NCI-H2227 (cell line): ENCODE measurements around the gene FBL.
A peak's percentile ranks its signal among the peaks of the same experiment; 100 is the strongest.
"Not testable (repeated sequence)": the region's sequence is repeated elsewhere in the genome, so short reads cannot be mapped to it uniquely, and the experiment has no call there.

ENCODE experiments used
- DNase-seq: peaks from one replicate; lab custom pipeline; 2025; ENCODE audit not compliant: unreplicated experiment; lab: John Stamatoyannopoulos, UW

The FBL gene

GRCh38 chr19:39877488-39877887, 31.3 kb upstream of the FBL start:
- not testable (repeated sequence) for DNase-seq

GRCh38 chr19:39876486-39876885, 30.3 kb upstream of the FBL start:
- DNase-seq = not testable (repeated sequence)

DNA sequence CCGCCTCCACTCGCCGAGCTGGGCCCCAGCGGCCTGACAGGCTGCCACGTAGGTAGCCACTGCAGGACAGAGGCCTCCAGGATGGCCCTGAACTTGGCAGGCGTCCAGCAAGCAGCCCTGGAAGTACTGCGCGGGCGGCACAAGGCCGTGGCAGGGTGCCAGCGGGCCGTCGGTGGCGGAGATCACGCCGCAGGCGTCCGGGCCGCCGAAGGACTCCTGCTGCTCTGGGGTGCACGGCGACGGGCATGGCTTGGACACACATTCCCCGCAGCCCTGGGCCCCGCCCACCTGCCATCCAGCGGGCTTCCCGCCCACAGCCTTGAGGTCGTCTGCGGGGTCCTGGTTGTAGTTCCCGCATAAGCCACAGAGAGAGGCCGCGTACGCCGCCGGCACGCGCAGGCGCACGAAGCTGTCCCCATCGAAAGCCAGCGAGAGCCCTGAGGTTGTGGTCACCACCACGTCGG, 29.3 kb upstream of the FBL start:
- DNase-seq = not testable (repeated sequence)

- no peak for DNase-seq
These were observed 28.2 kb upstream of the FBL start for GRCh38 chr19:39874404-39874803.

GRCh38 chr19:39873385-39873784, 27.2 kb upstream of the FBL start:
- no peak for DNase-seq

DNA sequence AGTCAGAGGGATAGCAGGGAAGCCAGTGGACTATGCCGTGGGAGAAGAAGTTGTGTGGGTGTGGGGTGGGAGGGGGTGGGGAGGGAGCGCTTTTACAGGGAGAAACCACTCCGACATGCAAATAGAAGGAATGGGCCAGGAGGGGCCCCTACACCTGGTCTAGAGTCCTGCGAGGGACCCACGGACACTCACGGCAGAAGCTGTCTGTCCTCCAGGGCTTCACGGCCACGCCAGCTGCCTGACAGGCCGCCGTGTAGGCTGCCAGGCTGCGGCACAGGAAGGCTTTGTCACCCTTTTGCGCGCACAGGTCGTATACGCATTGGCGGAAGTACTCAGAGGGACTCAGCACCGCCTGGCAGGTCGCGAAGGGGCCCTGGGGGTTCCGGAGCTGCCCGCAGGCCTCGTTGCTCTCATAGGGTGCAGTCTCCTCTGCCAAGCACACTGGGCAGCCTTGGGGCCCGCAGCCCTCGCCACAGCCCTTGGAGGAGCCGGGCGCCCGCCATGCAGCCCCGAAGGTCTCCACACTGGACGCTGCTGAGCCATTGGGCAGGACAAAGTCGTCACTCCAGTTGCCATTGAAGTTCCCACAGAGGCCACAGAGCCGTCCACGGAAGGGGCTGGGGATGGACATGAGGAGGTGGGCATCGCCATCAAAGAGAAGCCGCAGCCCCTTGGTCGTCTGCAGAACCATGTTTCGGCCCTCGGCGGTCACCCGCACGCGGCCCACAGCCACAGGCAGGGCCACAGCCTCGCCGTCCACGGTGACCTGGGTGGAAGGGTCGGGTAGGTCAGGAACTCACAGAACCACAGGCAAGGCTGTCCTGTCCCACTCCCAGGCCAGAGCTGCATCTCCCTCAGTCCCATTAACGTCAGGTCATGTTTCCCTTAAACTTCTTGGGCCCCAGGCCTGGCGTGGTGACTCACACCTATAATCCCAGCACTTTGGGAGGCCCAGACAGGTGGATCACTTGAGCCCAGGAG, 26.0 kb upstream of the FBL start:
- no peak for DNase-seq

GRCh38 chr19:39871362-39871761, 25.2 kb upstream of the FBL start:
- DNase-seq = no peak

DNA sequence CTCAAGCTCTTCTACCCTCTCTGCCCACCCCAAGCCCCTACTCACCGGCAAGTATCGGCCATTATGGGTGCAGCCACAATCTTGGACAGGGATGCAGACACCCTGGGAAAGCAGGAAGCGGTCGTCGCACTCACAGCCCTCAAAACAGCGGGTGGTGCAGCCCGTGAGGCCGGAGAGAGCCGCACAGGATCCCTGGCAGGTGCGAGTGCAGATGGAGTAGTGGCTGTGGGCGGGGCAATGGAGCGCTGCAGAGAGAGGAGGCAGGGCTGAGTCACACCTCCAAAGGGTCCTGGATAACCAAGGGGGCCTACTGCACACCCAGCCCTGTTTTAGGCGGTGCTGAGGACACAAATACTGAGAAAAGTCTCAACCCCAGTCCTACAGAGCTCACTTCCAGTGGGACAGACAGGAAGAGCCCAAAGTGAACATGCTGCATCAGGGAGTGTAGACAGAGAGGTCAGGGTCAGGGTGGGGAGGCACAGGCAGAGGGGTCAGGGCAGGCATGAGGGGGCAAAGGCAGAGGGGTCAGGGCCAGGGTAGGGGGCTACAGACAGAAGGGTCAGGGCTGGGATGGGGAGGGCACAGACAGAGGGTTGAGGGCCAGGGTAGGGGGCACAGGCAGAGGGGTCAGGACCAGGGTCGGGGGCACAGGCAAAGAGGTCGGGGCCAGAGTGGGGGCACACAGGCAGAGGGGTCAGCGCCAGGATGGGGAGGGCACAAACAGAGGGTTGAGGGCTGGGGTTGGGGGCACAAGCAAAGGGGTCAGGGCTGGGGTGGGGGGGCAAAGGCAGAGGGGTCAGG, 24.2 kb upstream of the FBL start:
- DNase-seq = peak; percentile 83

- no peak for DNase-seq
These were observed 21.8 kb upstream of the FBL start for GRCh38 chr19:39867952-39868351.

DNA sequence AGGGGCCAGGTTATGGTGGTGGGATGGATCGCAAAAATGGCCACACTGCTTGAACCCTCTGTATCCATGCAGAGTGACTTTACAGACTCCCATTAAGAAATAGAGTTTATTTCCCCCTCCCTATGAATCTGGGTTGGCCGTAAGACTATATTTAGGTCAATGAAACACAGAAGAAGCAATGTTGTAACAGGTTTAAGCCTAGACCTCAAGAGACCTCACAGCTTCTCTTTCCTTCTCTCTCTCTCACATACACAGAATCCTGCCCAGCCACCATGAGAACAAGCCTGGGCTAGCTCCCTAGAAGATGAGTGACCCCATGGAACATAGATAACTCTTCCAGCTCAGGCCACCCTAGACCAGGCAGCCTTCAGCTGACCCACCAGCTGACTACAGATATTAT, 21.0 kb upstream of the FBL start:
- DNase-seq = no peak

- no peak for DNase-seq
These were observed 19.8 kb upstream of the FBL start for GRCh38 chr19:39865953-39866352.

DNA sequence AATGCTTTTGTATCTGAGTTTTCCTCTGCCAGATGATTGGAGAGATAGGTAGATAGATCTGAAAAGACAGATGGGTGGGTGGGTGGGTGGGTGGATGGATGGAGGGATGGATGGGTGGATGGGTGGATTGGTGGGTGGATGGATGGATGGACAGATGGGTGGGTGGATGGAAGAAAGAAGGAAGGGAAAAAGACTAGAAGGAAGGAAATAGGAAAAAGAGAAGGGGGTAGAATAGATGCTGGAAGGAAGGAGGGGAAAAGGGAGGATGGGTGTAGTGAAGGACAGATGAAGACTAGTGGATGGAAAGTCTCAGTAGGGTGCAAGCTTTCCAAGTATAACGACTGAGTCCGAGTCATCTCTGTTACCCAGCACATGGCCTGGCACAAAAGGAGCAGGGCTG, 19.0 kb upstream of the FBL start:
- DNase-seq = no peak

- DNase-seq = no peak
These were observed 17.9 kb upstream of the FBL start for GRCh38 chr19:39864118-39864517.

- DNase-seq = peak; percentile 68
These were observed 12.4 kb upstream of the FBL start for GRCh38 chr19:39858541-39858940.

GRCh38 chr19:39852882-39853281, 6.7 kb upstream of the FBL start:
- DNase-seq = no peak

DNA sequence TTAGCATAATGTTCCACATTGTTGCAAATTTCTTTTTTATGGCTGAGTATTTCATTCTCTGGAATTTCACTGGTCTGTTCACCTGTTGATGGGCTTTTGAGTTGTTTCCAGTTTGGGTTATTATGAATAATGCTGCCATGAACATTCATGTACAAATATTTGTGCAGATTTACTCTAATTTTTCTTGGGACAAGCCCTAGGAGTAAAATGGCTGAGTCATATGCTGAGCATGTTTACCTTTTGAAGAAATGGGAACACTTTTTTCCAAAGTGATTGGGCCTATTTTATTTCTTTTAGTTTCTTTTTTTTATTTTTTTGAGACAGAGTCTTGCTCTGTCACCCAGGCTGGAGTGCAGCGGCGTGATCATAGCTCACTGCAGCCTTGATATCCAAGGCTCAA, 4.7 kb upstream of the FBL start:
- DNase-seq = no peak

DNA sequence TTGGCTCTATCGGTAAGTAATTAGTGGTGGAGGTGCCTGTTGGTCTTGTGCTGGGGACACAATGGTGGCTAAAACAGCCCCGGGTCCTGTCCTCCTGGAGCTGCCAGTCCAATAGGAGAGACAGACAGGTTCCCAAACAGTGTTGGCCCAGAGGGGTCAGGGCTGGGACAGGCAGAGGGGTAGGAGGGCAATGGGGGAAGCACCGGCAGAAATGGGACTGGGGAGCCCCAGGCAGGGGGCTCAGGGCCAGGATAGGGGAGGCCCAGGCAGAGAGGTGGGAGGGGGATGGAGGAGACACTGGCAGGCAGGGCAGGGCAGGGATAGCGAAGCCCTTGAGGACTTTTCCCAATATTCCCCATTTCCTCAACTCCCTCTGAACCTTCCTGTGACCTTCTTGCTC, 2.2 kb upstream of the FBL start:
- DNase-seq = no peak

- no peak for DNase-seq
These were observed 1.3 kb upstream of the FBL start for GRCh38 chr19:39847525-39847924.

DNA sequence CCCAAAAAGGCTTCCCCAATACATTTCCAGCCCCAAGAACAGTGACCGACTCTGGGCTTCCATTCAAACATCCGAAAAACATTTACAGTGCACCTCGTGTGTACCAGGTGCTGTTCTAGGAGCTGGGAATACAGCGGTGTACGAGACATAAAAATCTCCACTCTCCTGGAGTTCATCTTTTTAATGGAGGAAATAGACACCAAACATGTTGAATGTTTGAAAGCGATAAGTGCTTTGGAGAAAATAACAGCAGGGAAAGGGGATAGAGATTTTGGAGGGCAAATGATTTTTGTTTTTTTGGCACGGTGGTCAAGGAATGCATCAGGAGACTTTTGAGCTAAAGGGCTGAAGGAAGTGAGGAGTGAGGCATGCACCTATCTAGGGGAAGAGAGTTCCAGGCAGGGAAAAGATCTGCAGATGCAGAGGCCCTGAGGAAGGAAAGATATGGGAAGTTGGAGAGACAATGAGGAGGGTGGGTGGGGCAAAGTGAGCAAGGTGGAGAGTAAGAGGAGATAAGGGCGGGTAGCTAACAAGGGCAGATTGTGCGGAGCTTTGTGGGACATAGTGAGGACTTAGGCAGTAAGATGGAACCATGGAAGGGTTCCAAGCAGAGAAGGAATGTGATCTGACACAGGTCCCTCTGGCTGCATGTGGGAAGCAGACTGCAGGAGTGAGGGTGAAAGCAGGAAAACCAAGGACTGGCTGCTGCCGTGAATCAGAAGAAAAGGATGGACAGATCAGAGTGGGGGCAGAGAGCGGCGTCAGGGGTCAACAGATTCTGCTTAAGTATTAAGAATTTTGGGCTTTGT, 703 bp upstream of the FBL start:
- DNase-seq = no peak

DNA sequence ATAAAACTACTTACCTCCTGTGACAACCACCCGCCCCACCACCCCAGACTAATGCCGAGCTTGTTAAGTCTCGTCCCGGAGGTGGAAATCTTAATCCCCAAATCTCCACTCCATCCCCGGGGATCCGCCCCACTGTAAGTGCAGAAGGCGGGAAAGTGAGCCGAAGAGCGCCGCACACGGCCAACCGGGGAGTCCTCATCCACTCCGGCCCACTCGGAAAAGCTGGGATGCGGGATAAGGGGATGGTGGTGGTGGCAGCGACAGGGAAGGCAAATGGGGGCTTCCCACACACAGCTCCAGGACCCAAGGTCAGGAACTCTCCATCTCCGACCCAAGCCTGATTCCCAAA, 621 bp downstream of the FBL start:
- DNase-seq = peak; percentile 76

DNA sequence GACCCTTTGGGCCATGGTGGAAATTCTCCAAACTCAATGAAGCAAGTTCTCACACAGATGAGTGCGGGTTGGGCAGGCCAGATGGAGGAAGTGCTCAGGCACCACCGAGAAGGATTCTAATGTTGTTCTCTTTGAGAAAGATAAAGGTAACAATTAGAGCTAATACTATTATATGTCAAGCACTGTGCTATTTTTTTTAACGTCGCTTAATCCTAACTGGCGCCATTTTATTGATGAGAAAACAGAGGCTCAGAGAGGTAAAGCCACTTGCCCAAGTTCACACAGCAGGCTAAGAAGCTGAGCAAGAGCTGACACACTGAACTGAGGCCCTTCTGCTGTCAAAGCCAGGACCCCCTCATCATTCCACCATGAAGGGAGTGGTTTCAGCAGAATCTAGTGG, 1.0 kb downstream of the FBL start:
- DNase-seq = no peak
